ENCODE measurements around the gene IL1RAPL2. TPM values are rescaled to one million over a fixed set of nuclear protein-coding genes. Genes with fewer than 3 reads are reported as not detected.

The IL1RAPL2 gene
- total and polyA plus RNA-seq, 8 donors: 0.13 to 1.1 (median 0.47) TPM; not detected in 2

DNA sequence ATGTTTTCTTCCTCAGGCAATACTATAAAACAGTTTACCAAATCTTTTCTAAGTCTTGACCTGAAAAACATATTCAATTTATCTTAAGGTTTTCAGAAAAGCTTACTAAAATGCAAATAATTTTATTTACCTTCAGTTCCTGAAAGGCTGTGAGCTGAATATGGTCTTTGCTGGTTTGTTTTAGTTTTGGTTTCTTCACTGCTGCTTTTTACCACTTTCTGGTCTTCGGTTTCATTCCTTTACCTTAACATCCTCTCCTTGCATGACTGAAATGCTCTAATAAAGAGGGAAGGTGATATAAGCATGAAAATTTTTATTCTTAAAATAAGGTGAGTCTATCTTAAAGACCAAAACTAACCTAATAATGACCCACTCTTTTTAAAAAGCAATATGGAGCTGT is 1159.2 kb downstream of the IL1RAPL2 start:
- TF ChIP-seq, protein P1, sequence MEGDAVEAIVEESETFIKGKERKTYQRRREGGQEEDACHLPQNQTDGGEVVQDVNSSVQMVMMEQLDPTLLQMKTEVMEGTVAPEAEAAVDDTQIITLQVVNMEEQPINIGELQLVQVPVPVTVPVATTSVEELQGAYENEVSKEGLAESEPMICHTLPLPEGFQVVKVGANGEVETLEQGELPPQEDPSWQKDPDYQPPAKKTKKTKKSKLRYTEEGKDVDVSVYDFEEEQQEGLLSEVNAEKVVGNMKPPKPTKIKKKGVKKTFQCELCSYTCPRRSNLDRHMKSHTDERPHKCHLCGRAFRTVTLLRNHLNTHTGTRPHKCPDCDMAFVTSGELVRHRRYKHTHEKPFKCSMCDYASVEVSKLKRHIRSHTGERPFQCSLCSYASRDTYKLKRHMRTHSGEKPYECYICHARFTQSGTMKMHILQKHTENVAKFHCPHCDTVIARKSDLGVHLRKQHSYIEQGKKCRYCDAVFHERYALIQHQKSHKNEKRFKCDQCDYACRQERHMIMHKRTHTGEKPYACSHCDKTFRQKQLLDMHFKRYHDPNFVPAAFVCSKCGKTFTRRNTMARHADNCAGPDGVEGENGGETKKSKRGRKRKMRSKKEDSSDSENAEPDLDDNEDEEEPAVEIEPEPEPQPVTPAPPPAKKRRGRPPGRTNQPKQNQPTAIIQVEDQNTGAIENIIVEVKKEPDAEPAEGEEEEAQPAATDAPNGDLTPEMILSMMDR (IDR thresholded peaks at IDR 0.05): no peak
- ATAC-seq (no peak), DNase-seq (no peak)
- H3K4me3 ChIP-seq: no peak overlapping the region
- H3K9me3 ChIP-seq: no peaks in the 10 kb centered on the region
- intact Hi-C loops (cut with DNase I): no loop called here
- no peak overlapping the region for H3K27ac ChIP-seq
- no peaks in the 10 kb centered on the region for H3K4me1 ChIP-seq
- peaks cover 0 to 5% of the 10 kb centered on the region in 2 donors for H3K27me3 ChIP-seq
- H3K36me3 ChIP-seq: no peaks in the 10 kb centered on the region

DNA sequence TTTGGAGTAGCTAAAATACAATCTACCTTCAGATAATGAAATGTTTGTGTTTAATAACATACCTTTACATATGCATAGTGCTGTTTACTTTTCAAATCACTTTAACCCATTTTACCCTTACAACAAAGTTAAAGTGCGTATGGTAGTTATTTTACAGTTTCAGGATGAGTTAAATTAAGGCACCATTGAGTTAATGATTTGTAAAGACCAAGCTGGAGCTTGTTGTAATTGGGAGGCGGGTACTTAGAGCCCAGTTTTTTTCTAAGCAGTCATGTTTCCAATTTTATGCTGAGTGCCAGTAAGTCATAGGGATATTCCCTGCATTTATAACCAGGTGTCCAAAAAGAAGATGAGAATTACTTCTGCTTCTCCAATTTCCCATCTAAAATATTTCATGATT is 1172.2 kb downstream of the IL1RAPL2 start:
- Histone ChIP-seq H3K4me3 (no peak overlapping the region), H3K27ac (no peak overlapping the region), H3K27me3 (peaks cover 0 to 7% of the 10 kb centered on the region in 2 donors), H3K9me3 (no peaks in the 10 kb centered on the region), H3K36me3 (no peaks in the 10 kb centered on the region), H3K4me1 (no peaks in the 10 kb centered on the region)
- DNase-seq: no peak
- intact Hi-C loops (cut with DNase I): no loop called here
- ATAC-seq: no peak
- TF ChIP-seq, protein P1 (IDR thresholded peaks at IDR 0.05): no peak

DNA sequence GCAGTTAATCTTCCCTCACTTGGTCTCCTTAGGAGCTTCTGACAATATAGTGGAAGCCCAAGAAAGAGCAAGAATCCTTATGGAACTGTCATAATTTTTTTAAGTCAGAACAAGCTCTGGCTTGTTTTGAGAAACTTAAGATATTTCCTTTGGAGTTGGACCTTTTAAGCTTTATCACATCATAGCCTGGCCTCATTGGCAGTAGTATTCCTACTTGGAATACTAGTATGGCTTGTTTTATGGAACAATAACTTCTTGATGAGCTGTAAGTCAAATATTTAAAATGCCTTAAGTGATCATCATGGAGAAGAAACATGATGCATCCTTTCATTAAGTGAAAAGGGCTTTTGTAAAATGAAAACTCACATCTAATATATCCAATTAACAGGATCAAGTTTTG is 1178.3 kb downstream of the IL1RAPL2 start:
- intact Hi-C loops (cut with DNase I): no loop called here
- H3K9me3 ChIP-seq: no peaks in the 10 kb centered on the region
- no peak overlapping the region for H3K27ac ChIP-seq
- peaks cover 0 to 7% of the 10 kb centered on the region in 2 donors for H3K27me3 ChIP-seq
- H3K4me1 ChIP-seq: no peaks in the 10 kb centered on the region
- H3K4me3 ChIP-seq: no peak overlapping the region
- TF ChIP-seq, protein P1 (IDR thresholded peaks at IDR 0.05): no peak
- DNase-seq (no peak), ATAC-seq (no peak)
- H3K36me3 ChIP-seq: no peaks in the 10 kb centered on the region

DNA sequence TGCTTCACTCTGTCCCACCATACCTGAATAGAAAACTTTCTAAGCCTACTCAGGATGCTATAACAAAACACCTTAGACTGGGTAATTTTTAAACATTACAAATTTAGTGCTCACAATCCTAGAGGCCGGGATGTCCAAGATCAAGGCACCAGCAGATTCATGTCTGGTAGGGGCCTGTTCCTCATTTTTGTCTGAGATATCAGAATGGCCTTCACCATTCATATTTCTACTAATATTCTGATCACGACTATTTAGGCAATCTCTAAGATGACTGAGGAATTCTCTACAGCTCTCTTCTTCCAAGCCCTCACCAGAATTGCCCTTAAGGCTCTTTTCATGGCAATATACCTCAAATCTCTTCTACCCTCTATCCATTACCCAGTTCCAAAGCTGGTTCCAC is 1178.9 kb downstream of the IL1RAPL2 start:
- peaks cover 0 to 7% of the 10 kb centered on the region in 2 donors for H3K27me3 ChIP-seq
- no peak for DNase-seq
- no peak overlapping the region for H3K27ac ChIP-seq
- ATAC-seq: no peak
- no peaks in the 10 kb centered on the region for H3K9me3 ChIP-seq
- TF ChIP-seq, protein P1 (IDR thresholded peaks at IDR 0.05): no peak
- intact Hi-C loops (cut with DNase I): no loop called here
- no peaks in the 10 kb centered on the region for H3K36me3 ChIP-seq
- no peaks in the 10 kb centered on the region for H3K4me1 ChIP-seq
- no peak overlapping the region for H3K4me3 ChIP-seq

DNA sequence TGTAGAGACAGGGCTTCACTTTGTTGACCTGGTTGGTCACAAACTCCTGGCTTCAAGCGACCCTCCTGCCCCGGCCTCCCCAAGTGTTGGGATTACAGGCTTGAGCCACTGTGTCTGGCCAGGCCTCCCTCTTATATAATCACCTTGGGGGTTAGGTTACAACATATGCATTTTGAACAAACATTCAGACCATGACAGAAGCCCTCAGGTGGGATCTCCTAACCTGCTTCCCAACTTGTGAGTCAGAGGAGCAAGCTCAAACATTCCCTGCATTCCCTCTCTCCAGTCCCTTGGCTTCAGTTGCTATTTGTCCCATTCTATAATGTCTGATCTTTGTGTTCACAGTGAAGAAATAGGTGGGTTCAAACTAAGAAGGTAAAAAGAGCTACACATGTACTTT is 1179.9 kb downstream of the IL1RAPL2 start:
- H3K27ac ChIP-seq: no peak overlapping the region
- intact Hi-C loops (cut with DNase I): no loop called here
- no peaks in the 10 kb centered on the region for H3K4me1 ChIP-seq
- DNase-seq (no peak), ATAC-seq (no peak)
- peaks cover 0 to 9% of the 10 kb centered on the region in 2 donors for H3K27me3 ChIP-seq
- TF ChIP-seq, protein P1 (IDR thresholded peaks at IDR 0.05): no peak
- H3K9me3 ChIP-seq: no peaks in the 10 kb centered on the region
- no peak overlapping the region for H3K4me3 ChIP-seq
- H3K36me3 ChIP-seq: no peaks in the 10 kb centered on the region
